SK-N-SH (cell line): Measurements from ENCODE around the gene ANGPTL7. TPM values are rescaled to one million over a fixed set of nuclear protein-coding genes. Genes with fewer than 3 reads are reported as not detected.
"Not testable (repeated sequence)": the region's sequence is repeated elsewhere in the genome, so short reads cannot be mapped to it uniquely, and the experiment has no call there.

Experiments
- CTCF ChIA-PET: fragments of 300-600, 350-600 bp; formaldehyde crosslinking; extraction: SDS; loops from one replicate; lab custom pipeline; 2021; lab: Yijun Ruan, JAX
- POLR2A ChIA-PET: fragments of 350-600 bp; sonication (Branson Sonifier 250); formaldehyde crosslinking; extraction: SDS; loops from one replicate; lab custom pipeline; 2020; ENCODE audit warnings: antibody characterized with exemption, inconsistent platforms; lab: Yijun Ruan, JAX
- DNase-seq: peaks from one replicate; pipeline ENCODE4 v3.0.0; 2012
- H2AFZ ChIP-seq: fragments of 200-600 bp; sonication (generic); 2 replicates; pipeline ENCODE4 v1.8.1; 2016; ENCODE audit warnings: antibody characterized with exemption, mild to moderate bottlenecking, low read depth
- H3F3A ChIP-seq: fragments of 200-600 bp; sonication (generic); replicated peaks from 2 replicates; pipeline ENCODE3; 2016; ENCODE audit warnings: antibody characterized with exemption, mild to moderate bottlenecking; ENCODE audit not compliant: insufficient read depth
- H3K27ac ChIP-seq, 2 experiments: fragments of 200-500 bp in 1 of 2; fragments of 200-600 bp in 1 of 2; sonication (Bioruptor generic) in 1 of 2; sonication (generic), shearing (Covaris generic) in 1 of 2; 2 replicates each; pipeline versions ENCODE4 v1.5.1 to v1.6.1; 2014 to 2016; ENCODE audit warnings: low read depth in 2 of 2, inconsistent platforms in 1 of 2, low read length in 1 of 2, mild to moderate bottlenecking in 1 of 2, mixed read lengths in 1 of 2
- H3K27me3 ChIP-seq: fragments of 200-600 bp; sonication (generic), shearing (Covaris generic); 2 replicates; pipeline ENCODE4 v1.6.1; 2016; ENCODE audit warnings: mixed run types; ENCODE audit not compliant: insufficient read depth
- H3K36me3 ChIP-seq, 2 experiments: fragments of 200-500 bp in 1 of 2; fragments of 200-600 bp in 1 of 2; sonication (Bioruptor generic) in 1 of 2; sonication (generic) in 1 of 2; replicated peaks in 1 of 2; 2 replicates each; pipeline versions ENCODE3 to v1.5.1; 2014 to 2016; ENCODE audit warnings: low read length in 1 of 2, mild to moderate bottlenecking in 1 of 2; ENCODE audit not compliant: insufficient read depth in 2 of 2, control insufficient read depth in 1 of 2
- H3K4me1 ChIP-seq, 2 experiments: fragments of 200-500 bp in 1 of 2; fragments of 200-600 bp in 1 of 2; sonication (Bioruptor generic) in 1 of 2; sonication (generic), shearing (Covaris generic) in 1 of 2; 2 replicates each; pipeline versions ENCODE4 v1.5.1 to v1.6.1; 2014 to 2016; ENCODE audit warnings: low read depth in 1 of 2, low read length in 1 of 2, mixed run types in 1 of 2; ENCODE audit not compliant: insufficient read depth in 2 of 2, control insufficient read depth in 1 of 2
- H3K4me2 ChIP-seq: fragments of 200-600 bp; sonication (generic), shearing (Covaris generic); 2 replicates; pipeline ENCODE4 v1.6.1; 2017; ENCODE audit warnings: mixed run types
- H3K4me3 ChIP-seq, 2 experiments: fragments of 200-500 bp in 1 of 2; fragments of 200-600 bp in 1 of 2; sonication (Bioruptor generic) in 1 of 2; sonication (generic), shearing (Covaris generic) in 1 of 2; 2 replicates each; pipeline versions ENCODE4 v1.5.1 to v1.8.1; 2014 to 2016; ENCODE audit warnings: low read depth in 2 of 2, inconsistent platforms in 1 of 2, low read length in 1 of 2, mild to moderate bottlenecking in 1 of 2, mixed read lengths in 1 of 2, moderate library complexity in 1 of 2
- H3K79me2 ChIP-seq: fragments of 200-600 bp; sonication (generic); 2 replicates; pipeline ENCODE4 v1.8.1; 2017; ENCODE audit warnings: mild to moderate bottlenecking; ENCODE audit not compliant: insufficient read depth
- H3K9ac ChIP-seq: fragments of 200-600 bp; sonication (generic); 2 replicates; pipeline ENCODE4 v1.6.1; 2017; ENCODE audit warnings: mixed run types
- H3K9me2 ChIP-seq: fragments of 200-600 bp; sonication (generic); 2 replicates; pipeline ENCODE4 v1.6.1; 2017; ENCODE audit warnings: mixed run types
- H3K9me3 ChIP-seq: fragments of 200-600 bp; sonication (generic); 2 replicates; pipeline ENCODE4 v1.6.1; 2017; ENCODE audit warnings: mixed run types, mild to moderate bottlenecking, moderate library complexity
- H4K20me1 ChIP-seq: fragments of 200-600 bp; sonication (generic); 2 replicates; pipeline ENCODE4 v1.6.1; 2017; ENCODE audit warnings: mild to moderate bottlenecking, mixed run types; ENCODE audit not compliant: insufficient read depth
- CTCF ChIP-seq: fragments of 200-600 bp; sonication (generic); IDR thresholded peaks from 2 replicates; pipeline ENCODE4 v1.6.1; 2017; ENCODE audit warnings: antibody characterized with exemption, mild to moderate bottlenecking, moderate library complexity
- FOSL2 ChIP-seq: IDR thresholded peaks from 2 replicates; pipeline ENCODE4 v1.4.0; 2012; ENCODE audit warnings: low read depth, mild to moderate bottlenecking, moderate library complexity, borderline replicate concordance
- FOXJ3 ChIP-seq: sonication (generic); formaldehyde crosslinking; IDR thresholded peaks from 2 replicates; pipeline ENCODE4 v1.5.1; 2020; ENCODE audit warnings: mild to moderate bottlenecking, missing genetic modification reagents
- FOXM1 ChIP-seq: IDR thresholded peaks from 2 replicates; pipeline ENCODE4 v1.4.0; 2012; ENCODE audit warnings: low read depth, mild to moderate bottlenecking
- GABPA ChIP-seq: IDR thresholded peaks from 2 replicates; pipeline ENCODE4 v1.4.0; 2012; ENCODE audit warnings: low read depth, mild to moderate bottlenecking
- MAX ChIP-seq: IDR thresholded peaks from 2 replicates; pipeline ENCODE4 v1.4.0; 2012; ENCODE audit warnings: low read depth
- MEF2A ChIP-seq: IDR thresholded peaks from 2 replicates; pipeline ENCODE4 v1.4.0; 2012; ENCODE audit warnings: low read depth, borderline replicate concordance
- MXI1 ChIP-seq: IDR thresholded peaks from 2 replicates; pipeline ENCODE4 v1.6.1; 2012; ENCODE audit warnings: mild to moderate bottlenecking, low read depth, low read length, improper control_type of control experiment
- PBX3 ChIP-seq: IDR thresholded peaks from 2 replicates; pipeline ENCODE4; 2012
- RAD21 ChIP-seq: IDR thresholded peaks from 2 replicates; pipeline ENCODE4 v1.6.1; 2012; ENCODE audit warnings: mild to moderate bottlenecking, low read length
- RCOR1 ChIP-seq: fragments of 150-350 bp; IDR thresholded peaks from 2 replicates; pipeline ENCODE4 v1.6.1; 2017; ENCODE audit warnings: antibody characterized with exemption, low read length
- REST ChIP-seq: IDR thresholded peaks from 2 replicates; pipeline ENCODE4 v1.6.1; 2012; ENCODE audit warnings: mild to moderate bottlenecking, low read depth, low read length, moderate library complexity
- RFX5 ChIP-seq: IDR thresholded peaks from 2 replicates; pipeline ENCODE4 v1.6.1; 2012; ENCODE audit warnings: mild to moderate bottlenecking, improper control_type of control experiment, low read length
- SIN3A ChIP-seq: IDR thresholded peaks from 2 replicates; pipeline ENCODE4 v1.6.1; 2012; ENCODE audit warnings: low read depth, mild to moderate bottlenecking, low read length, moderate library complexity, borderline replicate concordance
- TAF1 ChIP-seq: IDR thresholded peaks from 2 replicates; pipeline ENCODE4 v1.6.1; 2012; ENCODE audit warnings: low read depth, mild to moderate bottlenecking, low read length, moderate library complexity, borderline replicate concordance
- TCF12 ChIP-seq: IDR thresholded peaks from 2 replicates; pipeline ENCODE4 v1.4.0; 2012
- TEAD4 ChIP-seq: IDR thresholded peaks from 2 replicates; pipeline ENCODE4 v1.4.0; 2012; ENCODE audit warnings: mild to moderate bottlenecking, borderline replicate concordance; ENCODE audit not compliant: insufficient read depth
- USF2 ChIP-seq: fragments of 150-350 bp; IDR thresholded peaks from 2 replicates; pipeline ENCODE4 v1.6.1; 2017; ENCODE audit warnings: antibody characterized with exemption, low read length, low read depth, borderline replicate concordance
- YY1 ChIP-seq: IDR thresholded peaks from 2 replicates; pipeline ENCODE4 v1.4.0; 2012; ENCODE audit warnings: low read depth, mild to moderate bottlenecking
- ZBTB33 ChIP-seq: IDR thresholded peaks from 2 replicates; pipeline ENCODE4 v1.4.0; 2012; ENCODE audit warnings: low read depth, borderline replicate concordance
- WGBS: methylation state at CpG from one replicate; pipeline ENCODE4 v1.1.6; 2017; ENCODE audit warnings: low lambda C conversion rate; 5-methylcytosine and 5-hydroxymethylcytosine counted together
- polyA plus RNA-seq, 3 experiments: library from polyadenylated mRNA; depleted of rRNA; stranded (reverse); fragments of >200 nt; gene quantifications; 2 replicates each; pipeline ENCODE4 v1.2.3, GENCODE V29; 2012

The ANGPTL7 gene
- polyA plus RNA-seq, 1 of the 3 experiments (the other 2 are of a cell fraction), result 0.08 TPM

- TF ChIP-seq REST (no peak), TCF12 (peak; percentile 94), GABPA (no peak), SIN3A (peak; percentile 66; the same call in 1 of the 2 replicates), MAX (no peak), MEF2A (peak; percentile 64; the same call in 1 of the 2 replicates), RFX5 (no peak), RCOR1 (no peak), CTCF (no peak), FOSL2 (peak; percentile 90), ZBTB33 (0 out of 2 replicates have a peak, but pooled peaks have one; percentile 10), PBX3 (peak; percentile 92), TAF1 (no peak), YY1 (peak; percentile 24; the same call in 1 of the 2 replicates), MXI1 (no peak), TEAD4 (peak; percentile 73), RAD21 (no peak), FOXJ3 (CRISPR knock-in tag) (no peak), USF2 (no peak), FOXM1 (peak; percentile 74; the same call in 1 of the 2 replicates)
- TF ChIP-seq, all 33 proteins: peak for 14
Measured at GRCh38 chr1:11158720-11159321, 30.3 kb upstream of the ANGPTL7 start (continued).

- POLR2A ChIA-PET, CTCF ChIA-PET, H2AFZ ChIP-seq, H3K9ac ChIP-seq, H3K9me2 ChIP-seq, H3K4me3 ChIP-seq, H3K9me3 ChIP-seq, DNase-seq, H3K4me2 ChIP-seq, H3K27me3 ChIP-seq, H3K36me3 ChIP-seq, H4K20me1 ChIP-seq, H3K27ac ChIP-seq, H3K79me2 ChIP-seq: not testable (repeated sequence)
- 94% methylated on average over 4 of the region's 4 CpGs for WGBS
- Histone ChIP-seq H3F3A (peaks cover 18% of the 10 kb centered on the region), H3K4me1 (peaks cover 5 to 16% of the 10 kb centered on the region in 2 experiments)
Measured at GRCh38 chr1:11162752-11163151, 26.4 kb upstream of the ANGPTL7 start.
